Muscle of back (tissue), 13 donors: ENCODE measurements around the gene BCL6B. TPM values are rescaled to one million over a fixed set of nuclear protein-coding genes. Genes with fewer than 3 reads are reported as not detected.
A peak's percentile ranks its signal among the peaks of the same experiment; 100 is the strongest.
"Not testable (repeated sequence)": the region's sequence is repeated elsewhere in the genome, so short reads cannot be mapped to it uniquely, and the experiment has no call there.

ENCODE experiments used
- DNase-seq, 3 donors: peaks; one replicate each; pipeline versions ENCODE4 v3.0.0 to v3.0.0-alpha.2; 2013
- long read RNA-seq, 9 donors: transcript quantifications; one replicate each; lab custom pipeline, GENCODE V29; 2026
- polyA plus RNA-seq, 10 donors: library from polyadenylated mRNA; unstranded; fragments of 120-200 nt; gene quantifications; one replicate each; pipeline ENCODE4 v1.2.1, GENCODE V29; 2013; ENCODE audit not compliant: insufficient read length in 10 of 10

Gene BCL6B
- polyA plus RNA-seq = 10 to 100 TPM; 15.5 to 25.4 (median 19.1) TPM
- long read RNA-seq, donor 1, partial matches to known transcripts = 13 of 15 reads
- long read RNA-seq, donor 1, other reads (novel, unspliced or antisense) = 0 of 15 reads
- long read RNA-seq, donor 2 = 0 reads
- long read RNA-seq, donor 3 = 0 reads
- long read RNA-seq, donor 4, partial matches to known transcripts = 0 of 2 reads
- long read RNA-seq, donor 4, other reads (novel, unspliced or antisense) = 0 of 2 reads
- long read RNA-seq, donor 5, partial matches to known transcripts = 0 of 1 reads
- long read RNA-seq, donor 5, other reads (novel, unspliced or antisense) = 0 of 1 reads
- long read RNA-seq, donor 6, partial matches to known transcripts = 6 of 6 reads
- long read RNA-seq, donor 6, other reads (novel, unspliced or antisense) = 0 of 6 reads
- long read RNA-seq, donor 7, partial matches to known transcripts = 0 of 4 reads
- long read RNA-seq, donor 7, other reads (novel, unspliced or antisense) = 0 of 4 reads
- long read RNA-seq, donor 8, partial matches to known transcripts = 0 of 1 reads
- long read RNA-seq, donor 8, other reads (novel, unspliced or antisense) = 0 of 1 reads
- long read RNA-seq, donor 9, partial matches to known transcripts = 0 of 1 reads
- long read RNA-seq, donor 9, other reads (novel, unspliced or antisense) = 0 of 1 reads

- DNase-seq = no peak
These were observed at the start of gene BCL6B for GRCh38 chr17:7022781-7023571. Gene BCL6B (plus strand): TSS chr17:7023050. CDS start chr17:7023672, 622 bp downstream.

GRCh38 chr17:6979440-6979839 lies 43.4 kb upstream of the BCL6B start:
- DNase-seq = not testable (repeated sequence)

GRCh38 chr17:6981426-6981825 lies 41.4 kb upstream of the BCL6B start:
- DNase-seq = no peak

- DNase-seq = no peak
These were observed 37.6 kb upstream of the BCL6B start for GRCh38 chr17:6985266-6985665.

GRCh38 chr17:6986676-6987075 lies 36.2 kb upstream of the BCL6B start:
- DNase-seq = no peak

GRCh38 chr17:6989779-6990178 lies 33.1 kb upstream of the BCL6B start:
- DNase-seq = no peak

GRCh38 chr17:6993613-6994056 lies 29.2 kb upstream of the BCL6B start:
- not testable (repeated sequence) for DNase-seq

- DNase-seq = no peak
These were observed 28.7 kb upstream of the BCL6B start for GRCh38 chr17:6994118-6994598.

- no peak for DNase-seq
These were observed 28.1 kb upstream of the BCL6B start for GRCh38 chr17:6994666-6995256.

- peak in 1 of 3 donors; percentile 65 for DNase-seq
These were observed 27.2 kb upstream of the BCL6B start, which contains the start of gene ALOX12 for GRCh38 chr17:6995500-6996255. Gene ALOX12 (plus strand): TSS chr17:6996049. CDS start chr17:6996118, 69 bp downstream.

- peak in 1 of 3 donors; percentile 50 for DNase-seq
These were observed 26.4 kb upstream of the BCL6B start for GRCh38 chr17:6996256-6997011.

GRCh38 chr17:6997171-6997570 lies 25.7 kb upstream of the BCL6B start:
- DNase-seq = no peak

GRCh38 chr17:6998855-6999508 lies 23.9 kb upstream of the BCL6B start:
- DNase-seq = no peak

- DNase-seq = no peak
These were observed 21.4 kb upstream of the BCL6B start for GRCh38 chr17:7001318-7001961.

- DNase-seq = no peak
These were observed 20.4 kb upstream of the BCL6B start for GRCh38 chr17:7002288-7003047.

GRCh38 chr17:7003745-7004144 lies 19.1 kb upstream of the BCL6B start:
- DNase-seq = no peak

GRCh38 chr17:7004398-7005253 lies 18.2 kb upstream of the BCL6B start:
- DNase-seq = peak in 2 of 3 donors; percentile 66 to 82
